SIG-M5 treated with dmso at 0.1 percent for 504 hours (cell line): Measurements from ENCODE around the gene DDAH1.

Source experiments
- DNase-seq: peaks from one replicate; lab custom pipeline; 2025; ENCODE audit not compliant: unreplicated experiment; lab: John Stamatoyannopoulos, UW

DDAH1 gene

GRCh38 chr1:85445906-85446305 is 19.1 kb downstream of the DDAH1 start:
- no peak for DNase-seq

DNA sequence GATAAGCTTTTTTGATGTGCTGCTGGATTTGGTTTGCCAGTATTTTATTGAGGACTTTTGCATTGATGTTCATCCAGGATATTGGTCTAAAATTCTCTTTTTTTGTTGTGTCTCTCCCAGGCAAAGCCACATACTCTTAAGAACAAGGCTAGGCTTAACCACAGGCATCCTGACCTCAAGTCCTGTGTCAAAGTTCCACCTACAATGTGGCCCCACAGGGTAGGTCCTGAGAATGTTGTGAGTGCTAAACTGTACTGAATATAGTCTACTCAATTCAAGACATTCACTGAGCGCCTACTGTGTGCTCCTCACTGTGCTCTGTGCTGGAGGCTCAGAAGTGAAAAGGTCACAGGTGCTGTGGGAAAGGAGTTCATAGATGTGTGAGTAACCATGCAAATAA is 20.6 kb downstream of the DDAH1 start:
- no peak for DNase-seq

DNA sequence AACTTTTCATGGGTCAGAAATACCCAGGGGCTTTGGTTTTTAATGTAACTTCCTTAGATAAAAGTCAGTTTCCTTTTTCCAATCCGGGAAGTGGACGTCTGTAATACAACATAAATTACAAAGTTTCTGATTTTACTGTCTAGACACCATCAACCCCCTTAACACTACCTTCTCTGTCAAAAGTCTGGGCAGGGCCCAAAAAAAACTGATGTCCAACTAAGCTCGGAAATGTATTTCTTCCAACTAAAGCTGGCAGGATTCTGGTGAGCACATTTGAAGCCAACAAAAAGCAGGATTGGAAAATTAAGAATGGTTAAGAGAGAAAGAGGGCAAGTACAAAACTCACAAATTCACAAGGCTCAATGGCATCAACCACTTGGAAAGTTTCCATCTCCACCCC is 24.3 kb downstream of the DDAH1 start:
- no peak for DNase-seq

GRCh38 chr1:85438353-85438752 is 26.6 kb downstream of the DDAH1 start:
- DNase-seq: no peak

GRCh38 chr1:85437139-85437538 is 27.8 kb downstream of the DDAH1 start:
- DNase-seq: no peak

DNA sequence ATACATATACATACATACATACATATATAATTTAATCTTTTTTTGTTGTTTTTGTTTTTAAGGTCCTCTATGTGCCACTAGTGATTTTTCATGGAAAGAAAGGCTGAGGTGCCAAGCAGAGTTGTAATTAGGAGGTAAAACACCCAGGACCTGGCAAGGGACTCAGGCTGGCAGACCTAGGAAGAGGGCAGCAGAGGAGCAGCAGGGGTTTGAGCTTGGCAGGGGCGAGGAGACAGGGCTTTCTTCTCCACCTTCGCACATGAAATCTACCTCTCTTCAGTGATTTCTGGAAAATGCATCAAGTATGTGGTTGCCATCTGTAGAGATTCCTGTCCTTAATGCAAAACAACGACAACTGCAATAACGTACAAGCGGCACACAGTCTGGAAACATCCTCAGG is 31.9 kb downstream of the DDAH1 start:
- DNase-seq: no peak

- DNase-seq: no peak
Measured at GRCh38 chr1:85428471-85429089, 36.4 kb downstream of the DDAH1 start.

- no peak for DNase-seq
Measured at GRCh38 chr1:85427849-85428248, 37.1 kb downstream of the DDAH1 start.

GRCh38 chr1:85427331-85427730 is 37.6 kb downstream of the DDAH1 start:
- DNase-seq: no peak

DNA sequence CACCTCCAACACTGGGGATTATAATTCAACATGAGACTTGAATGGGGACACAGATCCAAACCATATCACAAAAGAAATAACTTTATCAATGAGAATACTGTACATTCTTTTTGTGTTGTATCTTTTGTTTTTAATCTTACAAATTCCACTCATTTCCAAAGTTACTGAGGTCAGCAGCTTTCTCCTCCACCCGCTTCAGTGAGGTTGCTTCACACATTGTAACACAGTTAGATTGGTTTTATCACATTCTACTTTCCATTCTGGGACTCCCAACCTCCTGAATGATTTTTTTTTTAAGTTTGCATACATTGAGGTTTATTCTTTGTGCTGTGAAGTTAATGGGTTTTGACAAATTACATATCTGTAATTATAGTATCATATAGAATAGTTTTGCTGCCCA is 43.8 kb downstream of the DDAH1 start:
- no peak for DNase-seq

- DNase-seq: no peak
Measured at GRCh38 chr1:85420199-85420598, 44.8 kb downstream of the DDAH1 start.

- DNase-seq: no peak
Measured at GRCh38 chr1:85417876-85418275, 47.1 kb downstream of the DDAH1 start.

GRCh38 chr1:85417017-85417416 is 47.9 kb downstream of the DDAH1 start:
- DNase-seq: no peak

GRCh38 chr1:85413169-85413568 is 51.8 kb downstream of the DDAH1 start:
- no peak for DNase-seq

DNA sequence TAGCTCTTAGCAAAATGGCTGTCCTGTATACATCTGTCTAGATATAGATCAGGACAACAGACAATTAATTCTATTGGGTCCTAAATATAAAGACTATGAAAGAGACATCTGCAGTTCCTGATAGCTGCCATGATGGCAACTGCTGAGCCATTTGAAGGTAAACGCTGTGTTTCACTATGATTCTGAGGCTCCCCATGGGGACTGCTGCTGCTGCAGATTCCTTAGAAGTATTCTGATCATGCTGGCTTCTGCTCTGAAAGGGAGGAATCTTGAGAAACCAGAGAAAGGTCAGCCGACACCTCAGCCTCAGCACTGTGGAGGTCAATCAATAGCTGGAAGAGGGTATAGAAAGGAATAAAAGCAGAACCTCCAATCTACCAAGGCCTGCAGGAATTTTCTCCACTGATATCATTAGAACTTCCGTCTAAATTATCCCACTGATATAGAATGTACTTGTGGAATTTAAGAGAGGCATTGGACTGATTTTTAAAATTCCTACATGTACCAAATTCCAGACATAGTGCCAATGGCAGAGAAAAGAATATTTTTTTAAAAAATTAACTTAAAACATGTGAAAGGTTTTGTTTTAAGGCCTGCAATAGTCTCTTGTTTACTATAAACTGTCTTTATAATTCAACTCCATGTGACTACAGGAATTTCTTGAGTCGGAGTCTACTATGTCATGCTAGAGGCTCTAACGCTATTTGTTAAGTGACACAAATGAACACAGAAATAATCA is 53.2 kb downstream of the DDAH1 start:
- no peak for DNase-seq

GRCh38 chr1:85409516-85409915 is 55.4 kb downstream of the DDAH1 start:
- no peak for DNase-seq

DNA sequence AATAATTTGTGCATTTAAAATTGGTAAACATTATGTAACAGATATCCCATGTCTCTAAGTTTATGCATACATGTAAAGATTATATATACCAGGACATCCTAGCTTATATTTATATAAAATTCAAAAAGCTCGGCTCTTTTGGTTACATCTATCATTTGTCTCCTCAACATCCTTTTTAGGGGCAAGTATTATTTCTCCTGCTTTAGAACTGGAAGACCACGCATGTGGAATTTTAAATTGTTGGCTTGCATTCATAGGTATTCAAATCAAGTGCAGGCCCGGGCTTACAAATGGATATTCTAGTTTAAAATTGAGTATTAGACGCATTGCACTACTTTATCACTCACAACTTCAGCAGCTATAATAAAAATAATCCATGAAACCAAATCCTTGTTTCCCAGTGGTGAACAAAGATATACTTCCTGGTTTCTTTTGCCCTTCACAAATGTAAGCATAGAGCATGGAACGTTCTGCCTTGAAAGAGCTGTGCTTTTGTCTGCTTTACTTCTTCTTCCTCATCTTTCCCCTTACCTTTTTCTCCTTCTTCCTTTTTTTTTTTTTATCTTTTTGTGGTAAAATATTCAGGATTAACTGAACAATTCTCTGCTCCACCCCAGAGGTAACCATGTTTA is 57.1 kb downstream of the DDAH1 start:
- DNase-seq: no peak

- DNase-seq: no peak
Measured at GRCh38 chr1:85406887-85407533, 57.9 kb downstream of the DDAH1 start.

GRCh38 chr1:85406081-85406480 is 58.9 kb downstream of the DDAH1 start:
- no peak for DNase-seq

GRCh38 chr1:85404408-85404807 is 60.6 kb downstream of the DDAH1 start:
- DNase-seq: no peak

DNA sequence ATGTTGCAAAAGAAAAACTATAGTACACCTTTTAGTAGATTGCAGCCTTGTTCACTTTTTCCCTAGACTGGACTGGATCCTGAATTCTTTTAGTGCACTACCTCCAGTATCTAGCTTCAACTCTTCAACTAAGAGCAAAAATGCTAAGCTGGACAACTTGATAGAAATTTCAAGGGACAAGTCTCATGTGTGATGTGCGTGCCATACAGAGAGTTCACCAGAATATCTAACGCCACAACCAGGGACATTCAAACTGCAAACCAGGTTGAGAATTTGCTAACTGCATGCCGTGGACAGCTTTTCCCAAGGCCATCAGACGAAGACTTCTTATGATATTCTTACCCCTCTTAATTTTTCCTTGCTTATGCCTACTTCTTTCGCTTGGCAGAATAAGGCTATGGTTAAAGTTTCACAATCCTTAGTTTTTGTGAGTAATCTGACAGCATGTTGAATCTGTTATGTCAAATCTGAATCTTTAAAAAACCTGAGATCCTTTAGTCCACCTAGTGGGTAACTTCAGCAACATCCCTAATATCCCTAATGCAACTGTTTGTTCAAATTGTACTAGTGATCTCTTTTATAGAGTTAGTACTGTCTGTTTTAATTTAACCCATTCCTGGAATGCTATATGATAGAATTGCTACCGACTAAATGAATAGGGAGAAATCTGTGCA is 66.4 kb downstream of the DDAH1 start:
- no peak for DNase-seq
